Thymus (tissue), 11 donors: ENCODE results near the gene NTM. TPM values are rescaled to one million over a fixed set of nuclear protein-coding genes. Genes with fewer than 3 reads are reported as not detected.

Experiments used
- DNase-seq, 9 donors: peaks; one replicate each; pipeline ENCODE4 v3.0.0-alpha.2; 2013; ENCODE audit warnings: low spot score in 9 of 9, low read depth in 6 of 9, missing footprints in 1 of 9
- H3K27ac ChIP-seq, 2 donors: one replicate each; pipeline ENCODE4 v1.5.1; 2013; ENCODE audit warnings: control low read depth in 1 of 2, low read depth in 1 of 2, low read length in 1 of 2, mild to moderate bottlenecking in 1 of 2, moderate library complexity in 1 of 2
- H3K27me3 ChIP-seq, 2 donors: one replicate each; pipeline ENCODE4 v1.5.1; 2013; ENCODE audit warnings: low read length in 1 of 2; ENCODE audit not compliant: control insufficient read depth in 2 of 2, insufficient read depth in 1 of 2
- H3K36me3 ChIP-seq, 2 donors: one replicate each; pipeline ENCODE4 v1.5.1; 2013; ENCODE audit warnings: low read length in 1 of 2, mild to moderate bottlenecking in 1 of 2, moderate library complexity in 1 of 2; ENCODE audit not compliant: control insufficient read depth in 2 of 2, insufficient read depth in 2 of 2
- H3K4me1 ChIP-seq, 2 donors: one replicate each; pipeline ENCODE4 v1.5.1; 2013; ENCODE audit warnings: low read length in 2 of 2; ENCODE audit not compliant: control insufficient read depth in 2 of 2, insufficient read depth in 2 of 2
- H3K4me3 ChIP-seq, 2 donors: one replicate each; pipeline ENCODE4 v1.5.1; 2013; ENCODE audit warnings: low read length in 2 of 2, control low read depth in 1 of 2, mild to moderate bottlenecking in 1 of 2
- H3K9me3 ChIP-seq, 2 donors: one replicate each; pipeline ENCODE4 v1.5.1; 2013; ENCODE audit warnings: low read length in 1 of 2, mild to moderate bottlenecking in 1 of 2; ENCODE audit not compliant: control insufficient read depth in 2 of 2, insufficient read depth in 1 of 2
- WGBS: extraction: QIAGEN DNeasy Blood & Tissue Kit; methylation state at CpG from one replicate; pipeline ENCODE4 v1.1.7; 2013; 5-methylcytosine and 5-hydroxymethylcytosine counted together
- polyA plus RNA-seq: library from polyadenylated mRNA; stranded (reverse); fragments of 200-250 nt; gene quantifications from one replicate; pipeline ENCODE4 v1.2.3, GENCODE V29; 2013
- total RNA-seq: library from RNA; stranded (reverse); fragments of 120-200 nt; gene quantifications from one replicate; pipeline ENCODE4 v1.2.4, GENCODE V29; 2013
- donor health status: healthy.

Gene NTM
- total and polyA plus RNA-seq, 2 donors = 0.18 to 0.47 TPM

DNA sequence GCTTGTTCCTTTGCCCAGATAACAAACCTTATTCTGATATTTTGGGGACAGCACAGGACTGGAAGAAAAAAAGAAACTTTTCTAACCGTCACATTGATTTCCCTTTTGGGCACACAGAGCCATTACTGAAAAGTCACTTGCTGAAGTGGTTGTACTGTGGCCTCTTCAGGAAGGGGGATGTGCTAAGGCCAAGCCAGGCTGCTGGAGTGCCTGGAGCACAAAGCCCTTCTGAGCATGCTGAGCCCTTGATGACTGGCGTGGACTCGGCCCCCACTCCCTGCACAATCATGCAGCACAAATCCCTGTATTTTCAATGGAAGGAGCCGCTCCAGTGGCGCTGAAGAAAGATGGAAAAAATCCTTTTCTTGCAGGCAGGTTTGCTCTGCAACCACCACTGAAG is 164.2 kb downstream of the NTM start:
- no peak for DNase-seq
- H3K9me3 ChIP-seq = no peaks in the 10 kb centered on the region
- 82% methylated on average over 5 of the region's 5 CpGs for WGBS
- no peaks in the 10 kb centered on the region for H3K27me3 ChIP-seq
- H3K36me3 ChIP-seq = no peaks in the 10 kb centered on the region
- H3K4me3 ChIP-seq = no peak overlapping the region
- no peak overlapping the region for H3K27ac ChIP-seq
- H3K4me1 ChIP-seq = no peaks in the 10 kb centered on the region

DNA sequence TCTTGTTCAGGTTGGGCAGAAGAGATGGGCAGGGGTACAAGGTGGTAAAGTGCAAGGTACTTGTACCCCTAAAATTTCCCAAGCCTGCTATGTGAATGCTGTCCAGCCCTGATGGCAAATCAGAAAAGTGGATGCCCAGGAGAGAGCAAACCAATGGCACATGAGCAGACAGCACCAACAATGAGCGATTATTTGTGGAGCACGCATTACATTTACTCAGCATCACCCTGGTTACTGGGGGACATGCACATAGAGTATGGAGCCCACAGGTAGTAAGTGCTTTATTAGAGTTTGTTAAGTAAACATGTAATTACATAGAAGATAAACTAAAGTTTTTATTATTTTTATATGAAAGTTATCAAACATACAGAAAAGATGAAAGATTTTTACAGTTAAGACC is 165.7 kb downstream of the NTM start:
- H3K9me3 ChIP-seq = no peaks in the 10 kb centered on the region
- no peaks in the 10 kb centered on the region for H3K36me3 ChIP-seq
- 96% methylated on average over 2 of the region's 2 CpGs for WGBS
- H3K27me3 ChIP-seq = no peaks in the 10 kb centered on the region
- no peaks in the 10 kb centered on the region for H3K4me1 ChIP-seq
- no peak overlapping the region for H3K4me3 ChIP-seq
- DNase-seq = no peak
- no peak overlapping the region for H3K27ac ChIP-seq

GRCh38 chr11:131537196-131537595 is 166.8 kb downstream of the NTM start:
- DNase-seq = no peak
- 88% methylated on average over 7 of the region's 7 CpGs for WGBS

GRCh38 chr11:131537748-131538147 is 167.3 kb downstream of the NTM start:
- Histone ChIP-seq H3K9me3 (no peaks in the 10 kb centered on the region), H3K4me3 (no peak overlapping the region), H3K36me3 (no peaks in the 10 kb centered on the region), H3K27ac (no peak overlapping the region), H3K27me3 (no peaks in the 10 kb centered on the region), H3K4me1 (no peaks in the 10 kb centered on the region)
- no peak for DNase-seq
- WGBS = 62% methylated on average over 6 of the region's 6 CpGs

More at GRCh38 chr11:131537196-131537595, 166.8 kb downstream of the NTM start:
- Histone ChIP-seq H3K36me3 (no peaks in the 10 kb centered on the region), H3K27me3 (no peaks in the 10 kb centered on the region), H3K27ac (no peak overlapping the region), H3K4me1 (no peaks in the 10 kb centered on the region), H3K4me3 (no peak overlapping the region), H3K9me3 (no peaks in the 10 kb centered on the region)

GRCh38 chr11:131538322-131538721 is 167.9 kb downstream of the NTM start:
- Histone ChIP-seq H3K36me3 (no peaks in the 10 kb centered on the region), H3K4me1 (no peaks in the 10 kb centered on the region), H3K4me3 (no peak overlapping the region), H3K27me3 (no peaks in the 10 kb centered on the region), H3K9me3 (no peaks in the 10 kb centered on the region), H3K27ac (no peak overlapping the region)
- 80% methylated on average over 6 of the region's 6 CpGs for WGBS
- no peak for DNase-seq

DNA sequence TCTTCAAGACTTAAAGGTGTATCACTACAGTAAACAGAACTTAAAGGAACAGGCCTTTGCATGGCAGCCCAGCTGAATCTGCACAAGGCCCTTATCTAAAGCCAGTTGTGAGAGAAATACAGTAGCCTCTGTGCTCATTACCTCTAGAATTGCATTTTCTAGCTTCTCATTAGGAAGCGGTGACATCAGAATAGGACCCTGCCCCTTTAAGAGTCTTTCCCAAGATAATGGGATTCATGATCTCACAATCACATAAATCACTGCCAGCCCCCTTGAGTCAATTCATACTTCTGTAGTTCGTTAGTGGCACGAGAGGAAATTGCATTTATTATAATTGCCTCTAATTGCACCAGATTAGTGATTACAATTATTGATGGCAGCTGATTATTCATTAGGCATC is 170.3 kb downstream of the NTM start:
- Histone ChIP-seq H3K27ac (no peak overlapping the region), H3K9me3 (no peaks in the 10 kb centered on the region), H3K4me1 (no peaks in the 10 kb centered on the region), H3K27me3 (peaks cover 0 to 7% of the 10 kb centered on the region in 2 donors), H3K36me3 (no peaks in the 10 kb centered on the region), H3K4me3 (no peak overlapping the region)
- DNase-seq = no peak
- 94% methylated on average over 3 of the region's 3 CpGs for WGBS

GRCh38 chr11:131543389-131544025 is 173.1 kb downstream of the NTM start:
- no peak overlapping the region for H3K27ac ChIP-seq
- H3K4me1 ChIP-seq = no peaks in the 10 kb centered on the region
- H3K9me3 ChIP-seq = no peaks in the 10 kb centered on the region
- no peak overlapping the region for H3K4me3 ChIP-seq
- DNase-seq = no peak
- no peaks in the 10 kb centered on the region for H3K36me3 ChIP-seq
- H3K27me3 ChIP-seq = peaks cover 0 to 7% of the 10 kb centered on the region in 2 donors
- 66% methylated on average over 8 of the region's 8 CpGs for WGBS

DNA sequence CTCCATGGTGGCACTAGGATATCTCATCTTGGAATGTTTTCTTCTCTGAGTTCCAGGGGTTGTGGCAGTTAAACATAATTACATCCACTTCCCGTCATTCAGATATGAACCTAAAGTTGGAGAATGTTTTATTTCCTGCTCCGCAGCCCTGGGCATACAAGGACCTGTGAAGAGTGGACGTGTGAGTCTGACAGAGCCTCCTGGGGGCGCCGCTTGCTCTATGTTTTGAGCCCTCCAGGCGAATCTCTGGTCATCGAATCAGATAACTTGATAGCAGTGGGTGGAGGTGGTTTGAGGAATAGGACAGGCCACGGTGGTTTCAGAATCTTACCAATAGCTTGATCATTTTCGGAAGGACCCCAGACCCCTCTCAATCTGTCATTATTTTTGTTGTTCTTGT is 174.2 kb downstream of the NTM start:
- Histone ChIP-seq H3K9me3 (no peaks in the 10 kb centered on the region), H3K36me3 (no peaks in the 10 kb centered on the region), H3K27me3 (peaks cover 0 to 7% of the 10 kb centered on the region in 2 donors), H3K4me1 (no peaks in the 10 kb centered on the region), H3K4me3 (no peak overlapping the region), H3K27ac (no peak overlapping the region)
- DNase-seq = no peak
- 44% methylated on average over 9 of the region's 9 CpGs for WGBS

DNA sequence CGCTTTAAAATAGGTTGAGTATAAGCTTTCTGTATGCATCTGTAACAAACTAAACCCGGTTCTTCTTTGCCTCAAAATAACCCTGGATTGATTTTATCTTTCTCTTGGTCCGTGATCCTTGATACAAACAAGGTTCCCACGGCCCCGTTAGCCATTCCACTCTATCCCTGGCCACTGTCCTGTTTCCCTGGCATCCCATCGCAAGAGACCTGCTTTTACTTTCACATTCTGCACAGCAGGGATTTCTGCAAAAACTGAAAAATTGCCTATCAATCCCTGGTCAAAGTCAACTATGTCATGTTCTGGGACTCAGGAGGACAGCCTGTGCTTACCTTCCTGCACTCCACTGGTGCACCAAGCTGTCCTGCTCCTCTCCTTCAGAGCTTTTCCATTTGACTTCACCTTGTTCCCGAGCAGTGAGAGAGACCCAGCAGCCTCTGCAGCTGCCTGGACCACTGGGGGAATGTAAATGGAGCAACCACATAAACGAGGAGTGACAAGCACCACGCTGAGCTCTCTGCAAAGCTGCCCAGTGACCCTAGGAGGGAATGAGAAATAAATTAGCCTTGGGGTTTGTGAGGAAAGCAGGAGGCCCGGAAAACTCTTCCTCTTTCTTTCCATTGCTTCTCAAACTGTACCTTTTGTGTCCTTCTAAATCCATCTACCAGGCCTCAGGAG is 175.9 kb downstream of the NTM start:
- 59% methylated on average over 10 of the region's 10 CpGs for WGBS
- H3K4me1 ChIP-seq = no peaks in the 10 kb centered on the region
- DNase-seq = no peak
- H3K9me3 ChIP-seq = no peaks in the 10 kb centered on the region
- H3K27ac ChIP-seq = no peak overlapping the region
- no peak overlapping the region for H3K4me3 ChIP-seq
- H3K36me3 ChIP-seq = no peaks in the 10 kb centered on the region
- peaks cover 0 to 7% of the 10 kb centered on the region in 2 donors for H3K27me3 ChIP-seq
